Subcutaneous adipose tissue (tissue), 4 donors: ENCODE measurements around the gene ZNF385C. TPM values are rescaled to one million over a fixed set of nuclear protein-coding genes. Genes with fewer than 3 reads are reported as not detected.

Source experiments
- CTCF ChIP-seq: fragments of 450-650 bp; IDR thresholded peaks from one replicate; pipeline ENCODE4 v1.5.1; 2016; ENCODE audit warnings: low read depth, mild to moderate bottlenecking, control low read depth, antibody characterized with exemption, moderate library complexity
- total RNA-seq, 4 donors: library from RNA; depleted of rRNA; stranded (reverse); fragments of >200 nt; gene quantifications; one replicate each; pipeline ENCODE4 v1.1.0, GENCODE V29; 2016

ZNF385C gene
- total RNA-seq, 4 donors from 2014 or later: 0.22 to 0.49 TPM; not detected in 2

- no peak for TF ChIP-seq CTCF
Observed at GRCh38 chr17:42018339-42018738, 79.9 kb downstream of the ZNF385C start.

GRCh38 chr17:42017866-42018200 is 80.4 kb downstream of the ZNF385C start:
- TF ChIP-seq CTCF: no peak

GRCh38 chr17:42016941-42017865 is 81.1 kb downstream of the ZNF385C start, which contains the start of gene DNAJC7:
Gene DNAJC7, minus strand, starts transcription at chr17:42017439. Its CDS starts 23 bp downstream, at chr17:42017416.
- TF ChIP-seq CTCF: no peak

DNA sequence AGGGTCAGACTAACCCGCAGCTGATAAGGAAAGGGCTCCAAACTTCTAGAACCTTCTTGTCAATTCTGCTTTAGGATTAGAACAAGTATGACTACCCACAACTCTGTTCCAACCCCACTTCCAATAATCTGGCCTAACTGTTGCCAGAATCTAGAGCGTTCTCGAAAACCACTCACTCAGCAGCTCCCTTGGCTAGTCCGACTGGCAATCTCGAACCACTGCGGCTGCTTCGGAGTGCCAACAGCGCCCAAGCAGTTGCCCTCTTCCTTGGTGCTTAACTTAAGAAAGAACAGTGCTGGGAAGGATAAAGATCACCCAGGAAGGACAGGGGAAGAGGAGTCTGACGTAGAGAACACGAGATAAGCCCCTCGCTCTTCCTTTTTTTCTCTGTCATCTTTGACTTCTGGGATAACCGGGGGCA is 81.9 kb downstream of the ZNF385C start:
- no peak for TF ChIP-seq CTCF

- no peak for TF ChIP-seq CTCF
Observed at GRCh38 chr17:42010898-42011516, 87.3 kb downstream of the ZNF385C start.

- no peak for TF ChIP-seq CTCF
Observed at GRCh38 chr17:42009170-42009569, 89.1 kb downstream of the ZNF385C start.

DNA sequence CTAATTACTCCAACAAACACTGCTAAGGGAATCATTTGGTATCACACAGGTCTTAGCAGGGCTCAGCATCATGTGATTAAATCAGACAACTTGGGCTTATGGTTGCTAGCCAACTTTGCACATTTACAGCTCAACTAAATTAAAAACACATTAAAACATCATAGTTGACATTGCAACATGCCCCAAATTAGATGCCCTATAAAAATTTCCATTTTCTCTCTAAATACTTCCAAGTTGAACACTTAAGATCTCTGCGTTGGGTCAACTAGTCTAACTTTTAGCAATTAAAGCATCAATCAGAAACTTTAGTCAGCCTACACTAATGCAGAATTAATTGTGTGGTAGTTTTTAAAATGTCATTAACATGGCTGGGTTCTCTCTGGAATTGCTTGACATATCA is 93.1 kb downstream of the ZNF385C start:
- no peak for TF ChIP-seq CTCF
